ENCODE data around the gene RAPH1. TPM values are rescaled to one million over a fixed set of nuclear protein-coding genes. Genes with fewer than 3 reads are reported as not detected.

The RAPH1 gene
- total RNA-seq, 1 experiment from 2014 or later: 31.4 TPM

DNA sequence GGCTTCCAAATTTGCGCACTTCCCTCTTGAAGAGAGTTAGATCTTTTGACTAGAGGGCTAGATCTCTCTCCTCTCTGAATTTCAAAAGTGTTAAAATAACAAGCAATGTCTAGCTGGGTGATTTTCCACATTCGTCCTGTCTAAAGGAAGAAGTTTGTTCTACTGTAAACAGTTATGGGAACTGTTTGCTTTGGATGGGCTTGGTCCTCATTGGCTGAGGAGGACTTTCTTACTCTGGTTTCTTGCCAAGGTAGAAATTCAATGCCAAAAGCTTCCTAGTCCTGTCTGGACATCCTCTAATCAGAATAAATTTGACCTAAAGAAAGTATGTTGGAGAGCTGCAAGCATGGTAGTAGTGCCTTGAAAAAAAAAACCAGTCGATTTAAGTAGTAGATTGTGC is 47.4 kb upstream of the RAPH1 start:
- no peaks in the 10 kb centered on the region for H3K9me3 ChIP-seq (ENCODE audit: control insufficient read depth, insufficient read depth, low read depth, low read length)
- TF ChIP-seq TCF7L2 (IDR thresholded peaks at IDR 0.05; ENCODE audit: low read depth, low read length): no peak
- TF ChIP-seq SIN3A (IDR thresholded peaks at IDR 0.05; ENCODE audit: borderline replicate concordance, insufficient read depth, low read depth, low read length): no peak
- TF ChIP-seq, protein P1, sequence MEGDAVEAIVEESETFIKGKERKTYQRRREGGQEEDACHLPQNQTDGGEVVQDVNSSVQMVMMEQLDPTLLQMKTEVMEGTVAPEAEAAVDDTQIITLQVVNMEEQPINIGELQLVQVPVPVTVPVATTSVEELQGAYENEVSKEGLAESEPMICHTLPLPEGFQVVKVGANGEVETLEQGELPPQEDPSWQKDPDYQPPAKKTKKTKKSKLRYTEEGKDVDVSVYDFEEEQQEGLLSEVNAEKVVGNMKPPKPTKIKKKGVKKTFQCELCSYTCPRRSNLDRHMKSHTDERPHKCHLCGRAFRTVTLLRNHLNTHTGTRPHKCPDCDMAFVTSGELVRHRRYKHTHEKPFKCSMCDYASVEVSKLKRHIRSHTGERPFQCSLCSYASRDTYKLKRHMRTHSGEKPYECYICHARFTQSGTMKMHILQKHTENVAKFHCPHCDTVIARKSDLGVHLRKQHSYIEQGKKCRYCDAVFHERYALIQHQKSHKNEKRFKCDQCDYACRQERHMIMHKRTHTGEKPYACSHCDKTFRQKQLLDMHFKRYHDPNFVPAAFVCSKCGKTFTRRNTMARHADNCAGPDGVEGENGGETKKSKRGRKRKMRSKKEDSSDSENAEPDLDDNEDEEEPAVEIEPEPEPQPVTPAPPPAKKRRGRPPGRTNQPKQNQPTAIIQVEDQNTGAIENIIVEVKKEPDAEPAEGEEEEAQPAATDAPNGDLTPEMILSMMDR (IDR thresholded peaks at IDR 0.05): no peak
- TF ChIP-seq POLR2AphosphoS5 (IDR thresholded peaks at IDR 0.05; ENCODE audit: low read depth, low read length): no peak
- TF ChIP-seq, protein P2, sequence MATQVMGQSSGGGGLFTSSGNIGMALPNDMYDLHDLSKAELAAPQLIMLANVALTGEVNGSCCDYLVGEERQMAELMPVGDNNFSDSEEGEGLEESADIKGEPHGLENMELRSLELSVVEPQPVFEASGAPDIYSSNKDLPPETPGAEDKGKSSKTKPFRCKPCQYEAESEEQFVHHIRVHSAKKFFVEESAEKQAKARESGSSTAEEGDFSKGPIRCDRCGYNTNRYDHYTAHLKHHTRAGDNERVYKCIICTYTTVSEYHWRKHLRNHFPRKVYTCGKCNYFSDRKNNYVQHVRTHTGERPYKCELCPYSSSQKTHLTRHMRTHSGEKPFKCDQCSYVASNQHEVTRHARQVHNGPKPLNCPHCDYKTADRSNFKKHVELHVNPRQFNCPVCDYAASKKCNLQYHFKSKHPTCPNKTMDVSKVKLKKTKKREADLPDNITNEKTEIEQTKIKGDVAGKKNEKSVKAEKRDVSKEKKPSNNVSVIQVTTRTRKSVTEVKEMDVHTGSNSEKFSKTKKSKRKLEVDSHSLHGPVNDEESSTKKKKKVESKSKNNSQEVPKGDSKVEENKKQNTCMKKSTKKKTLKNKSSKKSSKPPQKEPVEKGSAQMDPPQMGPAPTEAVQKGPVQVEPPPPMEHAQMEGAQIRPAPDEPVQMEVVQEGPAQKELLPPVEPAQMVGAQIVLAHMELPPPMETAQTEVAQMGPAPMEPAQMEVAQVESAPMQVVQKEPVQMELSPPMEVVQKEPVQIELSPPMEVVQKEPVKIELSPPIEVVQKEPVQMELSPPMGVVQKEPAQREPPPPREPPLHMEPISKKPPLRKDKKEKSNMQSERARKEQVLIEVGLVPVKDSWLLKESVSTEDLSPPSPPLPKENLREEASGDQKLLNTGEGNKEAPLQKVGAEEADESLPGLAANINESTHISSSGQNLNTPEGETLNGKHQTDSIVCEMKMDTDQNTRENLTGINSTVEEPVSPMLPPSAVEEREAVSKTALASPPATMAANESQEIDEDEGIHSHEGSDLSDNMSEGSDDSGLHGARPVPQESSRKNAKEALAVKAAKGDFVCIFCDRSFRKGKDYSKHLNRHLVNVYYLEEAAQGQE (IDR thresholded peaks at IDR 0.05; ENCODE audit: insufficient read depth in 1 of 2, low read depth in 2 of 2, low read length in 1 of 2): no peak
- intact Hi-C loops (cut with micrococcal nuclease; ENCODE audit: unreplicated experiment) (no loop called here), in situ Hi-C loops (cut with HindIII; ENCODE audit: low pct_unique_long_range_greater_than_20kb, low sequenced_read_pairs) (no loop called here)
- H3K4me1 ChIP-seq (ENCODE audit: control insufficient read depth, insufficient read depth, low read length): no peaks in the 10 kb centered on the region
- ChIA-PET POLR2A (no interaction called here), CTCF (no interaction called here)
- no peak overlapping the region for H3K4me3 ChIP-seq (ENCODE audit: low read depth in 2 of 2, low read length in 2 of 2)
- H3K27me3 ChIP-seq (ENCODE audit: control insufficient read depth, insufficient read depth, low read length): no peaks in the 10 kb centered on the region
- BruUV-seq (replicated peaks): no TSS peak
- no peak overlapping the region for H3K27ac ChIP-seq (ENCODE audit: low read length)
- DNase-seq (ENCODE audit: low read depth, low spot score): no peak
- no peak for ATAC-seq
- no peaks in the 10 kb centered on the region for H3K36me3 ChIP-seq (ENCODE audit: control insufficient read depth, insufficient read depth, low read length)

DNA sequence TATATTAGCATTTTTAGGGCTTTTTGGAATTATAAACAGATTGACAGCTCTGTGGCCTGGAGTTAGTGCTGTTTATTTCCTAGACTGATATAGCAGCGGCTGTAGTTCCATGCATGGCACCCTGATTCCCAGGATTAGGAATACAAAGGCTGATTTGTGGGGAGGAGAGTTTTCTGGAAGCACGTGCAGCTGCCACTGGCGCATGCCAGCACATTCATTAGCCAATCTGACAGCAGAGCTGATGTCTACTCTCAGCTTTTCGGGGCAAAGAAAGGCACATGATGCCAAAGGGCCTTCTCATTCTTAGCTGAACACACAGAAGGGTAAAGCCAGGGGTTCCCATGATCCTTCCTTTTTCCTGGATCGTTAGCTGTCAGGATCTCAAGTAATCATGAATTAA is 45.7 kb upstream of the RAPH1 start:
- intact Hi-C loops (cut with micrococcal nuclease; ENCODE audit: unreplicated experiment): no loop called here
- Histone ChIP-seq H3K27ac (ENCODE audit: low read length) (no peak overlapping the region), H3K4me3 (ENCODE audit: low read depth in 2 of 2, low read length in 2 of 2) (no peak overlapping the region), H3K36me3 (ENCODE audit: control insufficient read depth, insufficient read depth, low read length) (no peaks in the 10 kb centered on the region), H3K9me3 (ENCODE audit: control insufficient read depth, insufficient read depth, low read depth, low read length) (no peaks in the 10 kb centered on the region), H3K27me3 (ENCODE audit: control insufficient read depth, insufficient read depth, low read length) (no peaks in the 10 kb centered on the region), H3K4me1 (ENCODE audit: control insufficient read depth, insufficient read depth, low read length) (no peaks in the 10 kb centered on the region)
- no TSS peak for BruUV-seq (replicated peaks)
- in situ Hi-C loops (cut with HindIII; ENCODE audit: low pct_unique_long_range_greater_than_20kb, low sequenced_read_pairs): no loop called here
- POLR2A ChIA-PET: no interaction called here
- TF ChIP-seq, protein P1 (IDR thresholded peaks at IDR 0.05): no peak
- TF ChIP-seq, protein P2 (IDR thresholded peaks at IDR 0.05; ENCODE audit: insufficient read depth in 1 of 2, low read depth in 2 of 2, low read length in 1 of 2): no peak
- TF ChIP-seq TCF7L2 (IDR thresholded peaks at IDR 0.05; ENCODE audit: low read depth, low read length) (no peak), POLR2AphosphoS5 (IDR thresholded peaks at IDR 0.05; ENCODE audit: low read depth, low read length) (no peak), SIN3A (IDR thresholded peaks at IDR 0.05; ENCODE audit: borderline replicate concordance, insufficient read depth, low read depth, low read length) (no peak)
- no peak for ATAC-seq
- DNase-seq (ENCODE audit: low read depth, low spot score): no peak
- CTCF ChIA-PET: no interaction called here

All from Panc1 (cell line).